H9 (cell line): ENCODE measurements around the gene ID4. TPM values are rescaled to one million over a fixed set of nuclear protein-coding genes. Genes with fewer than 3 reads are reported as not detected.

Source experiments
- DNase-seq: peaks from one replicate; pipeline ENCODE4 v3.0.0-alpha.2; 2017
- H2AFZ ChIP-seq: one replicate; pipeline ENCODE4 v1.6.1; 2013; ENCODE audit warnings: mild to moderate bottlenecking, low read length, control low read depth, moderate library complexity
- H2AK5ac ChIP-seq: 2 replicates; pipeline ENCODE4 v1.6.1; 2013; ENCODE audit warnings: low read length, control low read depth, mixed read lengths; ENCODE audit not compliant: insufficient read length
- H2BK120ac ChIP-seq: one replicate; pipeline ENCODE4 v1.6.1; 2013; ENCODE audit warnings: low read depth, mild to moderate bottlenecking, low read length, control low read depth, inconsistent platforms; ENCODE audit not compliant: poor library complexity, severe bottlenecking
- H2BK12ac ChIP-seq: 2 replicates; pipeline ENCODE4 v1.6.1; 2013; ENCODE audit warnings: low read length, control low read depth, mixed read lengths, low read depth; ENCODE audit not compliant: insufficient read length
- H2BK15ac ChIP-seq: 2 replicates; pipeline ENCODE4 v1.6.1; 2013; ENCODE audit warnings: low read depth, low read length, control low read depth
- H2BK20ac ChIP-seq: one replicate; pipeline ENCODE4 v1.6.1; 2013; ENCODE audit warnings: low read depth, mild to moderate bottlenecking, low read length, control low read depth, inconsistent platforms; ENCODE audit not compliant: poor library complexity, severe bottlenecking
- H2BK5ac ChIP-seq: 2 replicates; pipeline ENCODE4 v1.6.1; 2013; ENCODE audit warnings: low read length, control low read depth, mixed read lengths; ENCODE audit not compliant: insufficient read length
- H3K14ac ChIP-seq: 2 replicates; pipeline ENCODE4 v1.6.1; 2013; ENCODE audit warnings: low read length, control low read depth; ENCODE audit not compliant: insufficient read depth
- H3K18ac ChIP-seq: 2 replicates; pipeline ENCODE4 v1.6.1; 2013; ENCODE audit warnings: low read depth, mild to moderate bottlenecking, mixed read lengths, low read length, control low read depth; ENCODE audit not compliant: insufficient read length
- H3K23ac ChIP-seq: 2 replicates; pipeline ENCODE4 v1.6.1; 2013; ENCODE audit warnings: low read length, control low read depth, mixed read lengths, low read depth; ENCODE audit not compliant: insufficient read length
- H3K23me2 ChIP-seq: 2 replicates; pipeline ENCODE4 v1.6.1; 2013; ENCODE audit warnings: low read depth, mild to moderate bottlenecking, mixed read lengths, low read length, control low read depth; ENCODE audit not compliant: insufficient read length, poor library complexity, severe bottlenecking
- H3K27ac ChIP-seq: 2 replicates; pipeline ENCODE4 v1.5.1; 2013; ENCODE audit warnings: low read length, control low read depth, mixed read lengths, low read depth; ENCODE audit not compliant: insufficient read length
- H3K27me3 ChIP-seq: 2 replicates; pipeline ENCODE4 v1.6.1; 2013; ENCODE audit warnings: low read length, control low read depth, inconsistent platforms; ENCODE audit not compliant: insufficient read depth
- H3K4ac ChIP-seq: 2 replicates; pipeline ENCODE4 v1.6.1; 2013; ENCODE audit warnings: low read depth, mild to moderate bottlenecking, control low read depth, inconsistent platforms, low read length, moderate library complexity
- H3K4me1 ChIP-seq: 2 replicates; pipeline ENCODE4 v1.6.1; 2013; ENCODE audit warnings: low read length, control low read depth, inconsistent platforms; ENCODE audit not compliant: insufficient read depth
- H3K4me2 ChIP-seq: 2 replicates; pipeline ENCODE4 v1.6.1; 2013; ENCODE audit warnings: low read length, control low read depth, mixed read lengths; ENCODE audit not compliant: insufficient read length, insufficient read depth
- H3K56ac ChIP-seq: 2 replicates; pipeline ENCODE4 v1.6.1; 2013; ENCODE audit warnings: low read depth, mild to moderate bottlenecking, mixed read lengths, low read length, control low read depth; ENCODE audit not compliant: insufficient read length
- H3K79me1 ChIP-seq: 2 replicates; pipeline ENCODE4 v1.6.1; 2013; ENCODE audit warnings: low read depth, mild to moderate bottlenecking, moderate library complexity, low read length, control low read depth, inconsistent platforms; ENCODE audit not compliant: insufficient read depth, poor library complexity, severe bottlenecking
- H3K79me2 ChIP-seq: 2 replicates; pipeline ENCODE4 v1.6.1; 2013; ENCODE audit warnings: low read length, control low read depth, inconsistent platforms; ENCODE audit not compliant: insufficient read depth
- H3K9ac ChIP-seq: 2 replicates; pipeline ENCODE4 v1.6.1; 2013; ENCODE audit warnings: low read length, control low read depth, mixed read lengths; ENCODE audit not compliant: insufficient read length; ENCODE audit errors: extremely low read depth
- H3K9me3 ChIP-seq: one replicate; pipeline ENCODE4 v1.6.1; 2013; ENCODE audit warnings: low read depth, low read length, inconsistent platforms; ENCODE audit not compliant: control insufficient read depth
- H3T11ph ChIP-seq: one replicate; pipeline ENCODE4 v1.6.1; 2013; ENCODE audit warnings: mild to moderate bottlenecking, low read length, control low read depth, inconsistent platforms
- H4K20me1 ChIP-seq: one replicate; pipeline ENCODE4 v1.6.1; 2013; ENCODE audit not compliant: control insufficient read depth, insufficient read length, insufficient read depth
- H4K5ac ChIP-seq: 2 replicates; pipeline ENCODE4 v1.6.1; 2013; ENCODE audit warnings: low read depth, mild to moderate bottlenecking, mixed read lengths, low read length, control low read depth; ENCODE audit not compliant: insufficient read length
- H4K8ac ChIP-seq: replicated peaks from 2 replicates; pipeline ENCODE4 v1.6.1; 2013; ENCODE audit warnings: low read length, control low read depth, mixed read lengths, low read depth; ENCODE audit not compliant: insufficient read length
- H4K91ac ChIP-seq: 2 replicates; pipeline ENCODE4 v1.6.1; 2013; ENCODE audit warnings: low read depth, mild to moderate bottlenecking, moderate library complexity, mixed read lengths, low read length, control low read depth; ENCODE audit not compliant: insufficient read length
- H3K27ac Mint-ChIP-seq, 3 experiments: 2 replicates in 2 of 3; 3 replicates in 1 of 3; pipeline ENCODE4 v1.8.0; 2020 to 2021; ENCODE audit warnings: mixed read lengths in 3 of 3, mild to moderate bottlenecking in 1 of 3, moderate library complexity in 1 of 3
- H3K27me3 Mint-ChIP-seq: 2 replicates; pipeline ENCODE4 v1.8.0; 2021; ENCODE audit warnings: low read depth, mild to moderate bottlenecking, moderate library complexity, mixed read lengths
- H3K36me3 Mint-ChIP-seq, 3 experiments: 2 replicates in 2 of 3; 3 replicates in 1 of 3; pipeline ENCODE4 v1.8.0; 2020 to 2021; ENCODE audit warnings: low read depth in 3 of 3, mixed read lengths in 3 of 3; ENCODE audit not compliant: insufficient read depth in 1 of 3
- H3K4me1 Mint-ChIP-seq, 2 experiments: 2 replicates each; pipeline ENCODE4 v1.8.0; 2020; ENCODE audit warnings: mixed read lengths in 2 of 2
- H3K4me3 Mint-ChIP-seq, 2 experiments: 2 replicates in 1 of 2; 3 replicates in 1 of 2; pipeline ENCODE4 v1.8.0; 2020 to 2021; ENCODE audit warnings: mild to moderate bottlenecking in 2 of 2, mixed read lengths in 2 of 2, moderate library complexity in 1 of 2
- H3K9me3 Mint-ChIP-seq, 2 experiments: 2 replicates in 1 of 2; 3 replicates in 1 of 2; pipeline ENCODE4 v1.8.0; 2020; ENCODE audit warnings: mild to moderate bottlenecking in 2 of 2, mixed read lengths in 2 of 2, moderate library complexity in 1 of 2
- CTCF ChIP-seq: fragments of 200-600 bp; sonication (generic); conservative IDR thresholded peaks from 3 replicates; pipeline ENCODE4 v1.8.0; 2021; ENCODE audit warnings: antibody characterized with exemption, mild to moderate bottlenecking
- WGBS: extraction: QIAGEN DNeasy Blood & Tissue Kit; methylation state at CpG from one replicate; pipeline ENCODE4 v1.1.7; 2013; ENCODE audit warnings: missing lambda C conversion rate, low lambda C conversion rate, mixed read lengths; ENCODE audit not compliant: insufficient read length; ENCODE audit errors: extremely low coverage; 5-methylcytosine and 5-hydroxymethylcytosine counted together
- total RNA-seq: library from RNA; stranded (reverse); gene quantifications from 2 replicates; pipeline ENCODE4 v1.2.1, GENCODE V29; 2021

ID4 gene
- total RNA-seq, 1 experiment from 2014 or later, result 14.0 TPM

- DNase-seq, result no peak
- Mint-ChIP-seq H3K27me3 (no peaks in the 10 kb centered on the region), H3K27ac (no peak overlapping the region), H3K4me1 (no peaks in the 10 kb centered on the region), H3K36me3 (no peaks in the 10 kb centered on the region), H3K4me3 (no peak overlapping the region), H3K9me3 (no peaks in the 10 kb centered on the region)
- Histone ChIP-seq H3K9me3 (no peaks in the 10 kb centered on the region), H2BK120ac (no peak overlapping the region), H3K4me1 (no peaks in the 10 kb centered on the region), H4K91ac (no peak overlapping the region), H2BK12ac (no peak overlapping the region), H2BK15ac (no peak overlapping the region), H2AK5ac (no peak overlapping the region), H4K20me1 (no peaks in the 10 kb centered on the region), H3K27me3 (no peaks in the 10 kb centered on the region), H3T11ph (no peak overlapping the region), H3K18ac (no peak overlapping the region), H2BK5ac (no peak overlapping the region), H3K79me1 (no peaks in the 10 kb centered on the region), H3K14ac (no peak overlapping the region), H3K4ac (no peak overlapping the region), H3K9ac (no peak overlapping the region), H3K23ac (no peak overlapping the region), H4K8ac (no peak overlapping the region), H3K79me2 (no peaks in the 10 kb centered on the region), H3K56ac (no peak overlapping the region), H2AFZ (no peak overlapping the region), H3K23me2 (no peaks in the 10 kb centered on the region), H3K4me2 (no peak overlapping the region), H2BK20ac (no peak overlapping the region), H3K27ac (no peak overlapping the region), H4K5ac (no peak overlapping the region)
- no CpG with 5 or more reads among the region's 1 CpG for WGBS
- TF ChIP-seq CTCF, result no peak
Observed at GRCh38 chr6:19879663-19880062, 42.5 kb downstream of the ID4 start.
